Activated CD4-positive, alpha-beta T cell treated with anti-CD3 and anti-CD28 coated beads, Interleukin-2, Interleukin-4, amounts not matched to agents 100 ng/mL and 50 ng/mL, durations not matched to agents 16 hours and 8 hours (primary cell): ENCODE results near the gene DARS1.
"Not testable (repeated sequence)": the region's sequence is repeated elsewhere in the genome, so short reads cannot be mapped to it uniquely, and the experiment has no call there.

Source experiments
- DNase-seq: peaks from one replicate; pipeline ENCODE4 v3.0.0-alpha.2; 2020; ENCODE audit warnings: low spot score

Gene DARS1

GRCh38 chr2:135945526-135945925, 39.9 kb downstream of the DARS1 start:
- no peak for DNase-seq

GRCh38 chr2:135944625-135945024, 40.8 kb downstream of the DARS1 start:
- no peak for DNase-seq

GRCh38 chr2:135942936-135943688, 42.3 kb downstream of the DARS1 start:
- no peak for DNase-seq

- no peak for DNase-seq
These were observed 48.9 kb downstream of the DARS1 start for GRCh38 chr2:135936524-135936923.

GRCh38 chr2:135935914-135936313, 49.5 kb downstream of the DARS1 start:
- no peak for DNase-seq

GRCh38 chr2:135931776-135932443, 53.5 kb downstream of the DARS1 start:
- DNase-seq = no peak

- no peak for DNase-seq
These were observed 58.8 kb downstream of the DARS1 start for GRCh38 chr2:135926605-135927004.

- no peak for DNase-seq
These were observed 59.9 kb downstream of the DARS1 start for GRCh38 chr2:135925571-135925970.

GRCh38 chr2:135916207-135916606, 69.2 kb downstream of the DARS1 start:
- peak; percentile 39 for DNase-seq

GRCh38 chr2:135914485-135914884, 70.9 kb downstream of the DARS1 start:
- DNase-seq = no peak

GRCh38 chr2:135913727-135914365, 71.6 kb downstream of the DARS1 start:
- peak; percentile 59 for DNase-seq

- DNase-seq = no peak
These were observed 75.5 kb downstream of the DARS1 start for GRCh38 chr2:135909976-135910375.

GRCh38 chr2:135905679-135906078, 79.7 kb downstream of the DARS1 start:
- DNase-seq = no peak

GRCh38 chr2:135904341-135904989, 81.0 kb downstream of the DARS1 start:
- DNase-seq = peak; percentile 8

GRCh38 chr2:135903650-135904049, 81.8 kb downstream of the DARS1 start:
- DNase-seq = no peak

- no peak for DNase-seq
These were observed 85.9 kb downstream of the DARS1 start for GRCh38 chr2:135899567-135899966.

GRCh38 chr2:135898234-135898786, 87.1 kb downstream of the DARS1 start:
- DNase-seq = no peak

GRCh38 chr2:135894930-135895329, 90.5 kb downstream of the DARS1 start:
- no peak for DNase-seq

- no peak for DNase-seq
These were observed 92.0 kb downstream of the DARS1 start for GRCh38 chr2:135893374-135893794.

- DNase-seq = no peak
These were observed 94.6 kb downstream of the DARS1 start for GRCh38 chr2:135890835-135891234.

GRCh38 chr2:135890149-135890548, 95.3 kb downstream of the DARS1 start:
- no peak for DNase-seq

GRCh38 chr2:135888587-135888986, 96.8 kb downstream of the DARS1 start:
- DNase-seq = not testable (repeated sequence)
